Hepatocyte (in vitro differentiated cells): Measurements from ENCODE around the gene VRK2. TPM values are rescaled to one million over a fixed set of nuclear protein-coding genes. Genes with fewer than 3 reads are reported as not detected.
"Not testable (repeated sequence)": the region's sequence is repeated elsewhere in the genome, so short reads cannot be mapped to it uniquely, and the experiment has no call there.

Experiments
- DNase-seq: peaks from one replicate; pipeline ENCODE4 v3.0.0-alpha.2; 2016; ENCODE audit warnings: low spot score
- H2AFZ ChIP-seq: fragments of 200-600 bp; sonication (generic); 2 replicates; pipeline ENCODE4 v1.6.0; 2016; ENCODE audit warnings: antibody characterized with exemption, mild to moderate bottlenecking
- H3K27ac ChIP-seq: fragments of 200-600 bp; sonication (generic); 2 replicates; pipeline ENCODE4 v1.5.1; 2016; ENCODE audit warnings: mild to moderate bottlenecking
- H3K27me3 ChIP-seq: fragments of 200-600 bp; sonication (generic); 2 replicates; pipeline ENCODE4 v1.6.1; 2016
- H3K36me3 ChIP-seq: fragments of 200-600 bp; sonication (generic); replicated peaks from 2 replicates; pipeline ENCODE4 v1.5.1; 2016; ENCODE audit warnings: low read depth; ENCODE audit not compliant: insufficient read depth
- H3K4me1 ChIP-seq: fragments of 200-600 bp; sonication (generic); 2 replicates; pipeline ENCODE4 v1.5.1; 2016; ENCODE audit warnings: mild to moderate bottlenecking, moderate library complexity; ENCODE audit not compliant: insufficient read depth
- H3K4me2 ChIP-seq: fragments of 200-600 bp; sonication (generic); 2 replicates; pipeline ENCODE4 v1.6.0; 2016
- H3K4me3 ChIP-seq: fragments of 200-600 bp; sonication (generic); 2 replicates; pipeline ENCODE4 v1.5.1; 2016; ENCODE audit warnings: mild to moderate bottlenecking
- H3K79me2 ChIP-seq: fragments of 200-600 bp; sonication (generic); 2 replicates; pipeline ENCODE4 v1.6.0; 2017; ENCODE audit warnings: mild to moderate bottlenecking
- H3K9me2 ChIP-seq: fragments of 200-600 bp; sonication (generic); replicated peaks from 2 replicates; pipeline ENCODE4 v1.6.0; 2017; ENCODE audit warnings: mild to moderate bottlenecking; ENCODE audit not compliant: insufficient read depth
- H3K9me3 ChIP-seq: fragments of 200-600 bp; sonication (generic); 2 replicates; pipeline ENCODE4 v1.5.1; 2016; ENCODE audit warnings: low read depth, mild to moderate bottlenecking
- H4K20me1 ChIP-seq: fragments of 200-600 bp; sonication (generic); 2 replicates; pipeline ENCODE4 v1.6.0; 2016; ENCODE audit warnings: mild to moderate bottlenecking; ENCODE audit not compliant: insufficient read depth, poor library complexity, severe bottlenecking
- EZH2 ChIP-seq: fragments of 200-600 bp; sonication (generic); IDR thresholded peaks from 2 replicates; pipeline ENCODE4 v1.6.1; 2016; ENCODE audit warnings: antibody characterized with exemption, mild to moderate bottlenecking, borderline replicate concordance
- EZH2phosphoT487 ChIP-seq: fragments of 200-600 bp; sonication (generic); IDR thresholded peaks from one replicate; pipeline ENCODE4 v1.6.1; 2018; ENCODE audit warnings: antibody characterized with exemption, mild to moderate bottlenecking, low read depth, moderate library complexity; ENCODE audit not compliant: unreplicated experiment, severe bottlenecking
- WGBS: methylation state at CpG from one replicate; pipeline ENCODE4 v1.1.6; 2016; ENCODE audit warnings: low lambda C conversion rate; ENCODE audit errors: missing lambda C conversion rate; 5-methylcytosine and 5-hydroxymethylcytosine counted together
- polyA plus RNA-seq: library from polyadenylated mRNA; unstranded; fragments of >200 nt; fragmentation: Nextera tagmentation; extraction: Ambion mirVana; gene quantifications from 2 replicates; pipeline ENCODE4 v1.2.1, GENCODE V29; 2016
- total RNA-seq: library from RNA; depleted of rRNA; stranded (reverse); fragments of >200 nt; gene quantifications from 2 replicates; pipeline ENCODE4 v1.2.3, GENCODE V29; 2014
- TF ChIP-seq, protein P1 (sequence below): fragments of 200-600 bp; sonication (generic); IDR thresholded peaks from 2 replicates; pipeline ENCODE4 v1.5.1; 2016; ENCODE audit warnings: antibody characterized with exemption, mild to moderate bottlenecking; ENCODE audit not compliant: poor library complexity

Gene VRK2
- total and polyA plus RNA-seq, 2 experiments from 2014 or later: 16.5 to 19.3 TPM

DNA sequence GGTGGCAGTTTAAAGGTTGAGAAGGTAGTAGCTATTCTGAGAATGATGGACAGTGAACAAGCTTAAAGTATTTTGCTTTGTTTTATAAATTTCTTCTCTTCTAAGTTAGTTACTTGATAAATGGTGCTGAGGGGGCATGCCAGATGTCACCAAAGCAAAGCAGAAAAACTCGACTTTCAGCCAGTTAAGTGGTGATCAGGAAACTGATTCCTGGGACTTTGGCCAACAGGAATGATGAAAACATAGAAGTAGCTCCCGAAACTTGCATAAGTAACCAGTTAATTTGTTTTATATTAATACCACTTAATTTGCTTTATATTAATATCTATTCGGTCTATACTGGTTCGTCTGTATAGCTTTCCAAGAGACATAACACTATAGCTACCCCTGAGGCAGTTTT, 111.9 kb downstream of the VRK2 start:
- Histone ChIP-seq H3K27me3 (no peaks in the 10 kb centered on the region), H3K4me2 (no peak overlapping the region), H3K4me3 (no peak overlapping the region), H3K79me2 (no peaks in the 10 kb centered on the region), H3K27ac (no peak overlapping the region), H2AFZ (no peak overlapping the region), H3K4me1 (no peaks in the 10 kb centered on the region), H3K36me3 (peaks cover 5% of the 10 kb centered on the region), H3K9me3 (no peaks in the 10 kb centered on the region), H4K20me1 (no peaks in the 10 kb centered on the region), H3K9me2 (no peaks in the 10 kb centered on the region)
- no peak for DNase-seq
- 97% methylated on average over 4 of the region's 4 CpGs for WGBS
- TF ChIP-seq, protein P1, sequence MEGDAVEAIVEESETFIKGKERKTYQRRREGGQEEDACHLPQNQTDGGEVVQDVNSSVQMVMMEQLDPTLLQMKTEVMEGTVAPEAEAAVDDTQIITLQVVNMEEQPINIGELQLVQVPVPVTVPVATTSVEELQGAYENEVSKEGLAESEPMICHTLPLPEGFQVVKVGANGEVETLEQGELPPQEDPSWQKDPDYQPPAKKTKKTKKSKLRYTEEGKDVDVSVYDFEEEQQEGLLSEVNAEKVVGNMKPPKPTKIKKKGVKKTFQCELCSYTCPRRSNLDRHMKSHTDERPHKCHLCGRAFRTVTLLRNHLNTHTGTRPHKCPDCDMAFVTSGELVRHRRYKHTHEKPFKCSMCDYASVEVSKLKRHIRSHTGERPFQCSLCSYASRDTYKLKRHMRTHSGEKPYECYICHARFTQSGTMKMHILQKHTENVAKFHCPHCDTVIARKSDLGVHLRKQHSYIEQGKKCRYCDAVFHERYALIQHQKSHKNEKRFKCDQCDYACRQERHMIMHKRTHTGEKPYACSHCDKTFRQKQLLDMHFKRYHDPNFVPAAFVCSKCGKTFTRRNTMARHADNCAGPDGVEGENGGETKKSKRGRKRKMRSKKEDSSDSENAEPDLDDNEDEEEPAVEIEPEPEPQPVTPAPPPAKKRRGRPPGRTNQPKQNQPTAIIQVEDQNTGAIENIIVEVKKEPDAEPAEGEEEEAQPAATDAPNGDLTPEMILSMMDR: no peak
- TF ChIP-seq EZH2phosphoT487 (no peak), EZH2 (no peak)

DNA sequence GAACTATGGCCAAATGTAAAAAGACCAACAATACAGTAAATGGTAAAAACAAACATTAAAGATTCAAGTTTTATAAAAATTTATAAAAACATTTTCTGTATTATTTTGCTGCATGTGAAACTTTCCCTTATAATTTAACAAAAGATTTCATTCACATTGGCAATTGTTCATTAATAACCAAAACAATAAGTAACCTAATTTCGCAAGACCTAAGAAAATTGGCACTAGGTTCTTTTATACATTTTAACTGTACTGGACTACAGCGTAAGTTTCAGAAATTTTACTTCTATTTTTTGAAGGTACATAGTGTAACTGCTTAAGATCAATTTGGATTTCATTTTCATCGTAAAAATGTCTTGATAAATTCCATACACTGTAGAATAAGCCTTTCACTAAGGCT, 117.3 kb downstream of the VRK2 start:
- no peaks in the 10 kb centered on the region for H3K9me2 ChIP-seq
- no peak overlapping the region for H2AFZ ChIP-seq
- no peak overlapping the region for H3K4me3 ChIP-seq
- H3K79me2 ChIP-seq: no peaks in the 10 kb centered on the region
- no peak for DNase-seq
- no peak for TF ChIP-seq EZH2phosphoT487
- no peak for TF ChIP-seq EZH2
- TF ChIP-seq, protein P1: no peak
- H4K20me1 ChIP-seq: no peaks in the 10 kb centered on the region
- H3K36me3 ChIP-seq: peaks cover 5% of the 10 kb centered on the region
- no peak overlapping the region for H3K4me2 ChIP-seq
- H3K9me3 ChIP-seq: no peaks in the 10 kb centered on the region
- H3K27me3 ChIP-seq: no peaks in the 10 kb centered on the region
- H3K27ac ChIP-seq: no peak overlapping the region
- 96% methylated on average over 3 of the region's 3 CpGs for WGBS
- no peaks in the 10 kb centered on the region for H3K4me1 ChIP-seq

DNA sequence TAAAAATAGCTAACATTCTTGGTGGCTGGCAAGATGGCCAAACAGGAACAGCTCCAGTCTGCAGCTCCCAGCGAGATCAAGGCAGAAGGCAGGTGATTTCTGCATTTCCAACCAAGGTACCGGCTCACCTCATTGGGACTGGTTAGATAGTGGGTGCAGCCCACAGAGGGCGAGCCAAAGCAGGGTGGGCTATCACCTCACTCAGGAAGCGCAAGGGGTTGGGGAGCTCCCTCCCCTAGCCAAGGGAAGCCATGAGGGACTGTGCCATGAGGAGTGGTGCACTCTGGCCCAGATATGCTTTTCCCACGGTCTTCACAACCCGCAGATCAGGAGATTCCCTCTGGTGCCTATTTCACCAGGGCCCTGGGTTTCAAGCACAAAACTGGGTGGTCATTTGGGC, 121.5 kb downstream of the VRK2 start:
- not testable (repeated sequence) for H3K79me2 ChIP-seq, DNase-seq
- WGBS: 99% methylated on average over 6 of the region's 6 CpGs

DNA sequence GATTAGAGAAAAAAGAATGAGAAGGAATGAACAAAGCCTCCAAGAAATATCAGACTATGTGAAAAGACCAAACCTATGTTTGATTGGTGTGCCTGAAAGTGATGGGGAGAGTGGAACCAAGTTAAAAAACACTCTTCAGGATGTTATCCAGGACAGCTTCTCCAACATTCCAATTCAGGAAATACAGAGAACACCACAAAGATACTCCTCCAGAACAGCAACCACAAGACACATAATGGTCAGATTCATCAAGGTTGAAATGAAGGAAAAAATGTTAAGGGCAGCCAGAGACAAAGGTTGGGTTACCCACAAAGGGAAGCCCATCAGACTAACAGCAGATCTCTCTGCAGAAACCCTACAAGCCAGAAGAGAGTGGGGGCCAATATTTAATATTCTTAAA, 123.2 kb downstream of the VRK2 start:
- DNase-seq, H3K4me3 ChIP-seq, H3K4me1 ChIP-seq, H3K36me3 ChIP-seq, H3K27me3 ChIP-seq, H3K79me2 ChIP-seq, H3K27ac ChIP-seq, H2AFZ ChIP-seq, H4K20me1 ChIP-seq, H3K9me2 ChIP-seq, H3K9me3 ChIP-seq, H3K4me2 ChIP-seq: not testable (repeated sequence)

More for the DNA sequence above, 121.5 kb downstream of the VRK2 start:
- H3K27ac ChIP-seq, H3K9me2 ChIP-seq, H3K9me3 ChIP-seq, H3K4me2 ChIP-seq, H3K4me1 ChIP-seq, H3K36me3 ChIP-seq, H4K20me1 ChIP-seq, H3K4me3 ChIP-seq, H3K27me3 ChIP-seq, H2AFZ ChIP-seq: not testable (repeated sequence)

DNA sequence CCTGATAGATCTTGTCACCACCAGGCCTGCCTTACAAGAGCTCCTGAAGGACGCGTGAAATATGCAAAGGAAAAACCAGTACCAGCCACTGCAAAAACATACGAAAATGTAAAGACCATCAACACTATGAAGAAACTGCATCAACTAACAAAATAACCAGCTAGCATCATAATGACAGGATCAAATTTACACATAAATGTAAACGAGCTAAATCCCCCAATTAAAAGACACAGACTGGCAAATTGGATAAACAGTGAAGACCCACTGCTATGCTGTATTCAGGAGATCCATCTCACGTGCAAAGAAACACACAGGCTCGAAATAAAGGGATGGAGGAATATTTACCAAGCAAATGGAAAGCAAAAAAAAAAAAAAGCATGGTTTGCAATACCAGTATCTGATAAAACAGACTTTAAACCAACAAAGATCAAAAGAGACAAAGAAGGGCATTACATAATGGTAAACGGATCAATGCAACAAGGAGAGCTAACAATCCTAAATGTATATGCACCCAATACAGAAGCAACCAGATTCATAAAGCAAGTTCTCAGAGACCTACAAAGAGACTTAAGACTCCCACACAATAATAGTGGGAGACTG, 123.8 kb downstream of the VRK2 start:
- H3K4me1 ChIP-seq, H3K9me3 ChIP-seq, H3K27ac ChIP-seq, H3K4me2 ChIP-seq, DNase-seq, H2AFZ ChIP-seq, H3K36me3 ChIP-seq, H3K79me2 ChIP-seq, H4K20me1 ChIP-seq, H3K4me3 ChIP-seq, H3K27me3 ChIP-seq, H3K9me2 ChIP-seq: not testable (repeated sequence)
- 88% methylated on average over 7 of the region's 7 CpGs for WGBS

DNA sequence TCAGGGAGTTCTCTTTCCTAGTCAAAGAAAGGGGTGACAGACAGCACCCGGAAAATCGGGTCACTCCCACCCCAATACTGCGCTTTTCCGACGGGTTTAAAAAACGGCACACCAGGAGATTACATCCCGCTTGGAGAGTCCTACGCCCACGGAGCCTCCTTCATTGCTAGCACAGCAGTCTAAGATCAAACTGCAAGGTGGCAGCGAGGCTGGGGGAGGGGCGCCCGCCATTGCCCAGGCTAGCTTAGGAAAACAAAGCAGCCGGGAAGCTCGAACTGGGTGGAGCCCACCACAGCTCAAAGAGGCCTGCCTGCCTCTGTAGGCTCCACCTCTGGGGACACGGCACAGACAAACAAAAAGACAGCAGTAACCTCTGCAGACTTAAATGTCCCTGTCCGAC, 125.2 kb downstream of the VRK2 start:
- H3K4me2 ChIP-seq, DNase-seq, H3K79me2 ChIP-seq, H2AFZ ChIP-seq, H4K20me1 ChIP-seq, H3K9me2 ChIP-seq, H3K9me3 ChIP-seq, H3K27ac ChIP-seq, H3K36me3 ChIP-seq, H3K4me1 ChIP-seq, H3K4me3 ChIP-seq, H3K27me3 ChIP-seq: not testable (repeated sequence)
- WGBS: 94% methylated on average over 15 of the region's 16 CpGs

DNA sequence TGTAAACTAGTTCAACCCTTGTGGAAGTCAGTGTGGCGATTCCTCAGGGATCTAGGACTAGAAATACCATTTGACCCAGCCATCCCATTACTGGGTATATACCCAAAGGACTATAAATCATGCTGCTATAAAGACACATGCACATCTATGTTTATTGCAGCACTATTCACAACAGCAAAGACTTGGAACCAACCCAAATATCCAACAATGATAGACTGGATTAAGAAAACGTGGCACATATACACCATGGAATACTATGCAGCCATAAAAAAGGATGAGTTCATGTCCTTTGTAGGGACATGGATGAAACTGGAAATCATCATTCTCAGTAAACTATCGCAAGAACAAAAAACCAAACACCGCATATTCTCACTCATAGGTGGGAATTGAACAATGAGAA, 130.6 kb downstream of the VRK2 start:
- DNase-seq, H3K4me1 ChIP-seq, H3K27me3 ChIP-seq, H3K27ac ChIP-seq, H3K4me2 ChIP-seq, H3K4me3 ChIP-seq, H3K79me2 ChIP-seq, H2AFZ ChIP-seq, H3K9me3 ChIP-seq, H3K9me2 ChIP-seq, H3K36me3 ChIP-seq, H4K20me1 ChIP-seq: not testable (repeated sequence)
- WGBS: 95% methylated on average over 3 of the region's 4 CpGs
